ENCODE results near the gene UBAP2L. TPM values are rescaled to one million over a fixed set of nuclear protein-coding genes. Genes with fewer than 3 reads are reported as not detected.
A peak's percentile ranks its signal among the peaks of the same experiment; 100 is the strongest.

The UBAP2L gene
- total and polyA plus RNA-seq, 9 of the 15 experiments (the other 6 are each of a cell fraction or from before 2014, with no cell fraction given) = 75.0 to 245 (median 119) TPM

DNA sequence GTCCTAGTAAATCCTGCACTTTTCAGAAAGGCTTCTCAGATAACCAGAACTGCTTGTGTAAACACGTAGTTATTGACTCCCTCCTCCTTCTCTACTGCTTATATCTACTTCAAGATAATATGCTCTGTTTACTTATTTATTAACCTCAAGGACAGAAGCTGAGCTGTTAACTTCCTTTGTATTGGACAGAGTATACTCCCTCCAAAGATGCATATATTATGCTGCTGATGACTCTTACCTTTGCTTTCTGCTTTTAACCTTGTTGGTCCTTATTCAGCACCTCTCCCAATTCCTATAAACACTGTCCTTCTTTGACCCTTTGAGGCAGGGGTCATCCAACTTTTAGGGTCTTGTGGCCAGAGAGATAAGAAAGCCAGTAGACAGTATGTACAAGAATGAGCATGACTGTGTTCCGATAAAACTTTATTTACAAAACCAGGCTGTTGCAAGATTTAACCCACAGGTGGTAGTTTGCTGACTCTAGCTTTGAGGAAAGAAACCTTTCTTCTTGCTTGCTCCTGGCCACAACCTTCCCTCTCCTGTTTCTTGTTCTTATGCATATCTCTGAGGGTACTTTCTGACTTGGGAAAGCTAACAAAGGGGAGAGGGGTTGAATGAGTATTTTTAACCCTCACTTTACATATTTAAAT is 33.8 kb upstream of the UBAP2L start (continued):
- TF ChIP-seq, protein P1, sequence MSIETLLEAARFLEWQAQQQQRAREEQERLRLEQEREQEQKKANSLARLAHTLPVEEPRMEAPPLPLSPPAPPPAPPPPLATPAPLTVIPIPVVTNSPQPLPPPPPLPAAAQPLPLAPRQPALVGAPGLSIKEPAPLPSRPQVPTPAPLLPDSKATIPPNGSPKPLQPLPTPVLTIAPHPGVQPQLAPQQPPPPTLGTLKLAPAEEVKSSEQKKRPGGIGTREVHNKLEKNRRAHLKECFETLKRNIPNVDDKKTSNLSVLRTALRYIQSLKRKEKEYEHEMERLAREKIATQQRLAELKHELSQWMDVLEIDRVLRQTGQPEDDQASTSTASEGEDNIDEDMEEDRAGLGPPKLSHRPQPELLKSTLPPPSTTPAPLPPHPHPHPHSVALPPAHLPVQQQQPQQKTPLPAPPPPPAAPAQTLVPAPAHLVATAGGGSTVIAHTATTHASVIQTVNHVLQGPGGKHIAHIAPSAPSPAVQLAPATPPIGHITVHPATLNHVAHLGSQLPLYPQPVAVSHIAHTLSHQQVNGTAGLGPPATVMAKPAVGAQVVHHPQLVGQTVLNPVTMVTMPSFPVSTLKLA (conservative IDR thresholded peaks at IDR 0.05) = peak; percentile 37 to 66; a peak in 2 of 4 replicates
- TF ChIP-seq MYBL2 (IDR thresholded peaks at IDR 0.05; ENCODE audit: low read depth) (no peak; the same call in 1 of the 2 replicates), MYBL2 (CRISPR knock-in tag; IDR thresholded peaks at IDR 0.05; ENCODE audit: borderline replicate concordance) (no peak), MTA3 (IDR thresholded peaks at IDR 0.05; ENCODE audit: borderline replicate concordance) (peak; percentile 88; the same call in 1 of the 2 replicates), SMC3 (conservative IDR thresholded peaks at IDR 0.05; ENCODE audit: insufficient read depth, low read depth, low read length) (no peak), TAF7 (tag; IDR thresholded peaks at IDR 0.05) (no peak), HOXB6 (CRISPR knock-in tag; IDR thresholded peaks at IDR 0.05; ENCODE audit: borderline replicate concordance) (no peak), STAT5B (CRISPR knock-in tag; IDR thresholded peaks at IDR 0.05) (no peak), ZNF551 (CRISPR knock-in tag; IDR thresholded peaks at IDR 0.05) (no peak), NCOA2 (IDR thresholded peaks at IDR 0.05; ENCODE audit: partially characterized antibody in 2 of 2) (no peak)
- TF ChIP-seq, protein P2, sequence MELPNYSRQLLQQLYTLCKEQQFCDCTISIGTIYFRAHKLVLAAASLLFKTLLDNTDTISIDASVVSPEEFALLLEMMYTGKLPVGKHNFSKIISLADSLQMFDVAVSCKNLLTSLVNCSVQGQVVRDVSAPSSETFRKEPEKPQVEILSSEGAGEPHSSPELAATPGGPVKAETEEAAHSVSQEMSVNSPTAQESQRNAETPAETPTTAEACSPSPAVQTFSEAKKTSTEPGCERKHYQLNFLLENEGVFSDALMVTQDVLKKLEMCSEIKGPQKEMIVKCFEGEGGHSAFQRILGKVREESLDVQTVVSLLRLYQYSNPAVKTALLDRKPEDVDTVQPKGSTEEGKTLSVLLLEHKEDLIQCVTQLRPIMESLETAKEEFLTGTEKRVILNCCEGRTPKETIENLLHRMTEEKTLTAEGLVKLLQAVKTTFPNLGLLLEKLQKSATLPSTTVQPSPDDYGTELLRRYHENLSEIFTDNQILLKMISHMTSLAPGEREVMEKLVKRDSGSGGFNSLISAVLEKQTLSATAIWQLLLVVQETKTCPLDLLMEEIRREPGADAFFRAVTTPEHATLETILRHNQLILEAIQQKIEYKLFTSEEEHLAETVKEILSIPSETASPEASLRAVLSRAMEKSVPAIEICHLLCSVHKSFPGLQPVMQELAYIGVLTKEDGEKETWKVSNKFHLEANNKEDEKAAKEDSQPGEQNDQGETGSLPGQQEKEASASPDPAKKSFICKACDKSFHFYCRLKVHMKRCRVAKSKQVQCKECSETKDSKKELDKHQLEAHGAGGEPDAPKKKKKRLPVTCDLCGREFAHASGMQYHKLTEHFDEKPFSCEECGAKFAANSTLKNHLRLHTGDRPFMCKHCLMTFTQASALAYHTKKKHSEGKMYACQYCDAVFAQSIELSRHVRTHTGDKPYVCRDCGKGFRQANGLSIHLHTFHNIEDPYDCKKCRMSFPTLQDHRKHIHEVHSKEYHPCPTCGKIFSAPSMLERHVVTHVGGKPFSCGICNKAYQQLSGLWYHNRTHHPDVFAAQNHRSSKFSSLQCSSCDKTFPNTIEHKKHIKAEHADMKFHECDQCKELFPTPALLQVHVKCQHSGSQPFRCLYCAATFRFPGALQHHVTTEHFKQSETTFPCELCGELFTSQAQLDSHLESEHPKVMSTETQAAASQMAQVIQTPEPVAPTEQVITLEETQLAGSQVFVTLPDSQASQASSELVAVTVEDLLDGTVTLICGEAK (IDR thresholded peaks at IDR 0.05) = peak; percentile 100
- TF ChIP-seq, protein P2 (CRISPR knock-in tag; IDR thresholded peaks at IDR 0.05) = peak; percentile 99
- TF ChIP-seq, protein P3, sequence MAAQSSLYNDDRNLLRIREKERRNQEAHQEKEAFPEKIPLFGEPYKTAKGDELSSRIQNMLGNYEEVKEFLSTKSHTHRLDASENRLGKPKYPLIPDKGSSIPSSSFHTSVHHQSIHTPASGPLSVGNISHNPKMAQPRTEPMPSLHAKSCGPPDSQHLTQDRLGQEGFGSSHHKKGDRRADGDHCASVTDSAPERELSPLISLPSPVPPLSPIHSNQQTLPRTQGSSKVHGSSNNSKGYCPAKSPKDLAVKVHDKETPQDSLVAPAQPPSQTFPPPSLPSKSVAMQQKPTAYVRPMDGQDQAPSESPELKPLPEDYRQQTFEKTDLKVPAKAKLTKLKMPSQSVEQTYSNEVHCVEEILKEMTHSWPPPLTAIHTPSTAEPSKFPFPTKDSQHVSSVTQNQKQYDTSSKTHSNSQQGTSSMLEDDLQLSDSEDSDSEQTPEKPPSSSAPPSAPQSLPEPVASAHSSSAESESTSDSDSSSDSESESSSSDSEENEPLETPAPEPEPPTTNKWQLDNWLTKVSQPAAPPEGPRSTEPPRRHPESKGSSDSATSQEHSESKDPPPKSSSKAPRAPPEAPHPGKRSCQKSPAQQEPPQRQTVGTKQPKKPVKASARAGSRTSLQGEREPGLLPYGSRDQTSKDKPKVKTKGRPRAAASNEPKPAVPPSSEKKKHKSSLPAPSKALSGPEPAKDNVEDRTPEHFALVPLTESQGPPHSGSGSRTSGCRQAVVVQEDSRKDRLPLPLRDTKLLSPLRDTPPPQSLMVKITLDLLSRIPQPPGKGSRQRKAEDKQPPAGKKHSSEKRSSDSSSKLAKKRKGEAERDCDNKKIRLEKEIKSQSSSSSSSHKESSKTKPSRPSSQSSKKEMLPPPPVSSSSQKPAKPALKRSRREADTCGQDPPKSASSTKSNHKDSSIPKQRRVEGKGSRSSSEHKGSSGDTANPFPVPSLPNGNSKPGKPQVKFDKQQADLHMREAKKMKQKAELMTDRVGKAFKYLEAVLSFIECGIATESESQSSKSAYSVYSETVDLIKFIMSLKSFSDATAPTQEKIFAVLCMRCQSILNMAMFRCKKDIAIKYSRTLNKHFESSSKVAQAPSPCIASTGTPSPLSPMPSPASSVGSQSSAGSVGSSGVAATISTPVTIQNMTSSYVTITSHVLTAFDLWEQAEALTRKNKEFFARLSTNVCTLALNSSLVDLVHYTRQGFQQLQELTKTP (IDR thresholded peaks at IDR 0.05; ENCODE audit: low read depth in 1 of 2, partially characterized antibody in 2 of 2) = peak; percentile 68 to 74
